ENCODE measurements around the gene ARHGEF28. TPM values are rescaled to one million over a fixed set of nuclear protein-coding genes. Genes with fewer than 3 reads are reported as not detected.

ARHGEF28 gene
- total and polyA plus RNA-seq, 5 experiments from 2014 or later: 0.52 TPM; not detected in 4

GRCh38 chr5:73967347-73967746 is 341.4 kb downstream of the ARHGEF28 start:
- POLR2A ChIA-PET: no interaction called here
- ATAC-seq (no peak), DNase-seq (no peak)
- Mint-ChIP-seq H3K4me1 (no peaks in the 10 kb centered on the region), H3K9me3 (no peaks in the 10 kb centered on the region), H3K27ac (no peak overlapping the region), H3K27me3 (peaks cover 2 to 22% (median 4%) of the 10 kb centered on the region in 5 donors), H3K36me3 (no peaks in the 10 kb centered on the region), H3K4me3 (no peak overlapping the region)

DNA sequence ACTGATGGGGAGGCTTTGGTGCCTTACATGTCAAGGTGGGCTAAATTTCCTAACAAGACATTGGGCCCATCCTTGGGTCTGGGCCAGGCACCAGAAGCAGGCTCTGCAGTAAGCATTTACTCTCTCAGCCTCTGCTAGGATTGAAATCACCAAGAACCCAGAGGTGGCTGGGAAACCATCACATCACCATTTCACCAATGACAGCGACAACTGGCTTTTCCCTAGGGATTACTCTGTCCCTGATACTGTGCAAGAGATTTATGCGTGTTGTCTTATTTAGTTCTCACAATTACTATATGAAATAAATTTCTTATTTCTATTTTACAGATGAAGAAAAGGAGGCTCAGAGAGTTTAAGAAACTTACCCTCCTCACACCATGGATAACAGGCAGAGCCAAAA is 342.2 kb downstream of the ARHGEF28 start:
- H3K27me3 Mint-ChIP-seq: peaks cover 2 to 18% (median 4%) of the 10 kb centered on the region in 5 donors
- peaks cover 0 to 5% (median 0%) of the 10 kb centered on the region in 9 donors for H3K9me3 Mint-ChIP-seq
- no peak for DNase-seq
- H3K27ac Mint-ChIP-seq: no peak overlapping the region
- no peak for ATAC-seq
- no peaks in the 10 kb centered on the region for H3K36me3 Mint-ChIP-seq
- POLR2A ChIA-PET: no interaction called here
- H3K4me1 Mint-ChIP-seq: no peaks in the 10 kb centered on the region
- H3K4me3 Mint-ChIP-seq: no peak overlapping the region

DNA sequence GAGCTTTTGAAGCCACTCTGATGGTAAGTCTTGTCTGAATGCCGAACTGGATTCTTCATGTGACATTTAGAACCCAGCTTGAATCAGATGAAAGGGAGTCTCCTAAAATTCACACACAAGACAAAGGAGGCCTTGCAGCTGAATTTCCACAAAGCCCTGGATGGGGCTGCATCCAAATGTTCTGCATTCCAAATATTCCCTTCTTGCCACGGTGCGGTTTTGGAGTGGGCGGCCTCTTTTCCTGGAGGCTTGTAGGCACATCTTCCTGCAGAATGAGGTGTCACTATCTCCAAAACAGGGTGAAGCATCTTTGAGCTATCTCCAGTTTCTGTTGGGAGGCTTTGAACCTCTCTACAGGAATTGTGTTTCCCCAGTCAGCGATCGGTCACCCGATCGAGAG is 342.7 kb downstream of the ARHGEF28 start:
- no peak overlapping the region for H3K4me3 Mint-ChIP-seq
- no peak for ATAC-seq
- peaks cover 0 to 5% (median 0%) of the 10 kb centered on the region in 9 donors for H3K9me3 Mint-ChIP-seq
- no peaks in the 10 kb centered on the region for H3K4me1 Mint-ChIP-seq
- DNase-seq: no peak
- no peak overlapping the region for H3K27ac Mint-ChIP-seq
- no peaks in the 10 kb centered on the region for H3K36me3 Mint-ChIP-seq
- POLR2A ChIA-PET: no interaction called here
- peaks cover 2 to 18% (median 4%) of the 10 kb centered on the region in 5 donors for H3K27me3 Mint-ChIP-seq

DNA sequence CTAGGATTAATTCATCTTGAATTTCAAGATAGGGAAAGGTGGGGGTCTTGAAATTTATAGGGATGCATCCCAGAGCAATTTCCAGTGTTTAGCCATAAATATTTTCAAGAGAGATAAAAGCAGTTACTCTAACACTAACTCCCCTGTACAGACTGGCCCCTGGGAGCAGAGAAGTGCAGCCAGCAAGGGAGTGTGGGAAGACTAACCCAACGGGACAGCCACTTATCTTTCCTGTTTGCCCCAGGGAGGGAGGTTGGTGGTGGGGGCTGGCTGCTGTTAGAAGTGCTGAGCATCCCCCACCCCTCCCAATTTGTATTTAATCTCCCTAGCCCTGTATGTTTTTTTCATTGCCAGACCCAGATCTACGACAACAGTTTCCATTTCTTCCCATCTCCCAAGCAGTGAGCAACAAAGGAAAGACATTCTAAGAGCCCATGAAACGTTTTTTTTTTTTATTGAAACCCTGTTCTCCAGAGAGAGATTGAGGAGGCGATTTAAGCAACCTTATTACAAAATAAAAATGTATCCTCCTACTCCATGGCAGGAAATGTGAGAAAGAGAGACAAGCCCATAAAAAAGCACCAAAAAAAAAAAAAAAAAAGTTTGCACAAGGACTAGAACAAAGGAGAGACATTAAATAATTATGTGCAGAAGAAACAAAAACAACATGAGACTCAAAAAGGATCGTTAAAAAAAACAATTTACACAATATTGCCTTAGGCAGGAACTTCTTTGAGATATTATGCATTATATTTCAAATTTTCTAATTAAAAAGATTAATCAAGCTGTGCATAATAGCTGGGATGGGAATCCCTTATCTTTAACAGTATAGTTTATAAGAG is 343.4 kb downstream of the ARHGEF28 start:
- H3K27me3 Mint-ChIP-seq: peaks cover 2 to 18% (median 4%) of the 10 kb centered on the region in 5 donors
- H3K4me3 Mint-ChIP-seq: no peak overlapping the region
- no peak for DNase-seq
- no peaks in the 10 kb centered on the region for H3K4me1 Mint-ChIP-seq
- no peak overlapping the region for H3K27ac Mint-ChIP-seq
- peaks cover 0 to 5% (median 0%) of the 10 kb centered on the region in 9 donors for H3K9me3 Mint-ChIP-seq
- no peaks in the 10 kb centered on the region for H3K36me3 Mint-ChIP-seq
- POLR2A ChIA-PET: no interaction called here
- no peak for ATAC-seq

GRCh38 chr5:73971326-73971725 is 345.3 kb downstream of the ARHGEF28 start:
- peaks cover 2 to 18% (median 4%) of the 10 kb centered on the region in 5 donors for H3K27me3 Mint-ChIP-seq
- no peaks in the 10 kb centered on the region for H3K4me1 Mint-ChIP-seq
- H3K4me3 Mint-ChIP-seq: no peak overlapping the region
- ATAC-seq: no peak
- POLR2A ChIA-PET: no interaction called here
- H3K36me3 Mint-ChIP-seq: no peaks in the 10 kb centered on the region
- no peak for DNase-seq
- no peak overlapping the region for H3K27ac Mint-ChIP-seq
- peaks cover 0 to 5% (median 0%) of the 10 kb centered on the region in 9 donors for H3K9me3 Mint-ChIP-seq

DNA sequence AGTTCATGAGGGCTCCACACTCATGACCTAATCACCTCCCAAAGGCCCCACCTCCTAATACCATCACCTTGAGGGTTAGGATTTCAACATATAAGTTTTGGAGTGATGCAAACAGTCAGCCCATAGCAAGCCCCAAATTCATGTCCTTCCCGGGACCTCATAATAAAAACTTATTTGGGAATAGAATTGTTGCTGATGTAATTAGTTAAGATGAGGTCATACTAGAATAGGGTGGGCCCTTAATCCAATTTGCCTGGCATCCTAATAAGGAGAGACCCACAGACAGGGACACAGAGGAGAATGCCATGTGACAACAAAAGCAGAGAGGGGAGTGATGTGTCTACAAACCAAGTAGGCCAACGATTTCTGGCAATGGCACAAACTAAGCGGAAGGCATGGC is 347.1 kb downstream of the ARHGEF28 start:
- H3K27me3 Mint-ChIP-seq: peaks cover 0 to 18% (median 4%) of the 10 kb centered on the region in 5 donors
- no peaks in the 10 kb centered on the region for H3K36me3 Mint-ChIP-seq
- no peaks in the 10 kb centered on the region for H3K4me1 Mint-ChIP-seq
- H3K27ac Mint-ChIP-seq: no peak overlapping the region
- H3K9me3 Mint-ChIP-seq: peaks cover 0 to 5% (median 0%) of the 10 kb centered on the region in 9 donors
- no peak for ATAC-seq
- POLR2A ChIA-PET: no interaction called here
- H3K4me3 Mint-ChIP-seq: no peak overlapping the region
- no peak for DNase-seq

- no peak overlapping the region for H3K27ac Mint-ChIP-seq
- peaks cover 0 to 10% (median 3%) of the 10 kb centered on the region in 5 donors for H3K27me3 Mint-ChIP-seq
- H3K4me1 Mint-ChIP-seq: no peaks in the 10 kb centered on the region
- no peaks in the 10 kb centered on the region for H3K36me3 Mint-ChIP-seq
- H3K9me3 Mint-ChIP-seq: peaks cover 0 to 5% (median 0%) of the 10 kb centered on the region in 9 donors
- POLR2A ChIA-PET: no interaction called here
- DNase-seq: no peak
- no peak overlapping the region for H3K4me3 Mint-ChIP-seq
- ATAC-seq: no peak
Observed at GRCh38 chr5:73974871-73975360, 348.9 kb downstream of the ARHGEF28 start.

DNA sequence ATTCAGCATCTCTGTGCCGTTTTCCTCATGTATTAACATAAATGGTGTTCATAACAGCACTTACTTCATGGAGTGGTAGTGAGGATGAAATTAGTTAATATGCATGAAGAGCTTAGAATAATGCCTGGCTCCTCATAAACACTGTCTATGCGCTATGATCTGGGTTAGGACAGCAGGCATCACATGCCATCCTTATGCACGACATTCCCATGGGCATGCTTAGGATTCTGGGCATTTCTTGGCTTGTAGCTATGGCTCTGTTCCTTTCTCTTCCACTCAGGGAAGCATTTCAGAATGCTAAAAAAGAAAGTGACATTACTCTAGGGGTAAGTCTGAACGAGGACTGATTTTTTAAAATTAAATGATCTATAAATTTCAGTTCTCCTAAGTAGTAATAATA is 349.8 kb downstream of the ARHGEF28 start:
- peaks cover 0 to 5% (median 0%) of the 10 kb centered on the region in 9 donors for H3K9me3 Mint-ChIP-seq
- DNase-seq (no peak), ATAC-seq (no peak)
- H3K4me1 Mint-ChIP-seq: no peaks in the 10 kb centered on the region
- H3K27ac Mint-ChIP-seq: no peak overlapping the region
- no peaks in the 10 kb centered on the region for H3K36me3 Mint-ChIP-seq
- peaks cover 0 to 7% (median 2%) of the 10 kb centered on the region in 5 donors for H3K27me3 Mint-ChIP-seq
- H3K4me3 Mint-ChIP-seq: no peak overlapping the region
- POLR2A ChIA-PET: no interaction called here

GRCh38 chr5:73977146-73977545 is 351.1 kb downstream of the ARHGEF28 start:
- peaks cover 0 to 7% (median 0%) of the 10 kb centered on the region in 5 donors for H3K27me3 Mint-ChIP-seq
- no peak for ATAC-seq
- no peak overlapping the region for H3K27ac Mint-ChIP-seq
- H3K4me3 Mint-ChIP-seq: no peak overlapping the region
- H3K4me1 Mint-ChIP-seq: no peaks in the 10 kb centered on the region
- DNase-seq: no peak
- POLR2A ChIA-PET: no interaction called here
- peaks cover 0 to 5% (median 0%) of the 10 kb centered on the region in 9 donors for H3K9me3 Mint-ChIP-seq
- no peaks in the 10 kb centered on the region for H3K36me3 Mint-ChIP-seq

GRCh38 chr5:73979321-73979720 is 353.3 kb downstream of the ARHGEF28 start:
- peaks cover 0 to 10% (median 0%) of the 10 kb centered on the region in 5 donors for H3K27me3 Mint-ChIP-seq
- no peak for DNase-seq
- no peaks in the 10 kb centered on the region for H3K36me3 Mint-ChIP-seq
- H3K4me3 Mint-ChIP-seq: no peak overlapping the region
- POLR2A ChIA-PET: no interaction called here
- H3K9me3 Mint-ChIP-seq: no peaks in the 10 kb centered on the region
- no peak overlapping the region for H3K27ac Mint-ChIP-seq
- ATAC-seq: no peak
- no peaks in the 10 kb centered on the region for H3K4me1 Mint-ChIP-seq

DNA sequence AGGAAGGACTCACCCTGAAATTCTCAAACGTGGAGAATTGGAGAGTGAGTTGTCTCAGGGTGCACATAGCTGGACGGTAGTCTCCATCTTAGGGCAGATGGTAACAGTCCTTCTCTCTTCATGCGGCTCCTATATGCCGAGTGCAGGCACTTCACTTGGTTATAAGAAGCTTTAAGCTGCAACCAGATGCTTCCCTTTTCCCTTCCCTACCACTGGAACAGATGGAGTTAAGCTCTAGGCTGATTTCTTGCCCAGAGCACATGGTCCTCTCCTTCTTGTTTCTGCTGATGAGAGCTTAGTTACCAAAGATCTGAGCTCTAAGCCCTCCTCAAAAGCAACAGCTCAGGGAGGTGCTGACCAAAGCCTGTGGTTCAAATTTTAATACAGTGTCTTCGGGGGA is 355.7 kb downstream of the ARHGEF28 start:
- DNase-seq: no peak
- Mint-ChIP-seq H3K27ac (no peak overlapping the region), H3K9me3 (no peaks in the 10 kb centered on the region), H3K4me1 (no peaks in the 10 kb centered on the region), H3K36me3 (no peaks in the 10 kb centered on the region), H3K27me3 (peaks cover 0 to 5% (median 2%) of the 10 kb centered on the region in 5 donors), H3K4me3 (no peak overlapping the region)
- ATAC-seq: no peak
- POLR2A ChIA-PET: no interaction called here

DNA sequence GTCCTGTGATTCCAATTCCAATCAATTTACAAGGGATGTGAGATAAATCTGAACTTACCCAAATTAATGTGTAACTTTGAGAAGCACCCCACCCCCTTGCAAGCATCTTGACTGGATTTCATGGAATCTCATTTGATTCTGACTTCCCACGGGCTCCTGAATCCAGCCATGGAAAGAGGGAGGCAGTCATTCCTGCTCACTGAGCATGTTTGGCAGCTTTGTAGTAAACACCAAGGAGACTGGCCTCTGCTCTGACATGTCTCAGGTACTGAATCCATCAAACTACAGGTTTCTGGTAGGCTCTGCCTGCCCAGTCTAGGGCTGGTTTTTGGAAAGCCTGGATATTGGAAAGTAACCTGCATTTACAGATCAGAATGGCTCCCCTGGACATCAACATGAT is 357.6 kb downstream of the ARHGEF28 start:
- Mint-ChIP-seq H3K36me3 (no peaks in the 10 kb centered on the region), H3K9me3 (no peaks in the 10 kb centered on the region), H3K4me1 (no peaks in the 10 kb centered on the region), H3K27me3 (peaks cover 0 to 6% (median 4%) of the 10 kb centered on the region in 5 donors), H3K4me3 (no peak overlapping the region), H3K27ac (no peak overlapping the region)
- ATAC-seq: no peak
- no peak for DNase-seq
- POLR2A ChIA-PET: no interaction called here

DNA sequence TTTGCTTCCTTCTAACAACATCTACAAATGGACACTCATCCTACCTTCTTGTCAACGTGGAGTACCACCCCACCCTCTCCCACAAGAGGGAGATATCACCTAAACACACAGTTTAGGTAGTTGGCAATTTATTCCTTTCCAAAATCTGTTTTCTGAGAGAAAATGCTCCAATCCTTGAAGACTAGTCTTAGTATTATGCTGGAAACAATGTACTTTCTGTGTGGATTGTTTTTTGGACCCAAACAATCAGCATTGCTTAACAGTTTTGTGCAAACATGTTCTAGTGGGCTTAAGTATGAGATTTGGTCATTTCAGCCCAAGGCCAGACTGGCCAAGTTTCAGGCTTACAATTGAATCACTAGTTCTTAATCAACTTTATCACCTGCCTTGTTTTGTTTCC is 359.1 kb downstream of the ARHGEF28 start:
- DNase-seq (no peak), ATAC-seq (no peak)
- Mint-ChIP-seq H3K4me1 (no peaks in the 10 kb centered on the region), H3K9me3 (no peaks in the 10 kb centered on the region), H3K36me3 (no peaks in the 10 kb centered on the region), H3K4me3 (no peak overlapping the region), H3K27me3 (peaks cover 0 to 6% (median 4%) of the 10 kb centered on the region in 5 donors), H3K27ac (no peak overlapping the region)
- POLR2A ChIA-PET: no interaction called here

DNA sequence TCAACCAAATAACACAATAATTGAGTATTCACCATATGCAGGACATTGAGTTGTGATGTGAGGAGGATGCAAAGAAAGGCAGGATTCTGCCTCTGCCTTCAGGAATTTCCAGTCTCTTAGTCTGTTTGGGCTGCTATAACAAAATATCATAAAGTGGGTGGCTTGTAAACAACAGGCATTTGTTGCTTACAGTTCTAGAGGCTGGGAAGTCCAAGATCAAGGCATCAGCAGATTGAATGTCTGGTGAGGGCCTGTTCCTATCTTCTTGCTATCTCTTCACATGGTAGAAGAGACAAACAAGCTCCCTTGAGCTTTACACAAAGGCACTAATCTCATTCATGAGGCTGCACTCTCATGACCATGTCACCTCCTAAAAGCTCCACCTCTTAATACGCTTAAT is 360.7 kb downstream of the ARHGEF28 start:
- DNase-seq (no peak), ATAC-seq (no peak)
- Mint-ChIP-seq H3K9me3 (no peaks in the 10 kb centered on the region), H3K27me3 (peaks cover 0 to 16% (median 4%) of the 10 kb centered on the region in 5 donors), H3K36me3 (no peaks in the 10 kb centered on the region), H3K27ac (no peak overlapping the region), H3K4me3 (no peak overlapping the region), H3K4me1 (no peaks in the 10 kb centered on the region)
- POLR2A ChIA-PET: no interaction called here

Data from naive thymus-derived CD8-positive, alpha-beta T cell (primary cell).